GM18502 (cell line): Measurements from ENCODE around the gene NDUFS7.

Experiments
- ATAC-seq: cut with Tn5 transposase; IDR thresholded peaks from one replicate; pipeline ENCODE4 v1.9.1; 2021; ENCODE audit warnings: mild to moderate bottlenecking; ENCODE audit not compliant: unreplicated experiment, poor library complexity

NDUFS7 gene

GRCh38 chr19:1399079-1399478 is 15.4 kb downstream of the NDUFS7 start:
- ATAC-seq, result no peak

- no peak for ATAC-seq
Measured at GRCh38 chr19:1399745-1400144, 16.0 kb downstream of the NDUFS7 start.

GRCh38 chr19:1400281-1401137 is 16.8 kb downstream of the NDUFS7 start:
- ATAC-seq, result no peak

GRCh38 chr19:1401138-1401888 is 17.6 kb downstream of the NDUFS7 start, which contains the start of gene GAMT:
TSS of gene GAMT (minus strand) at chr19:1401542. CDS start at chr19:1401476, 66 bp downstream.
- no peak for ATAC-seq

GRCh38 chr19:1401889-1402217 is 18.1 kb downstream of the NDUFS7 start:
- ATAC-seq, result no peak

GRCh38 chr19:1402411-1403070 is 18.8 kb downstream of the NDUFS7 start:
- no peak for ATAC-seq

- peak; percentile 79 for ATAC-seq
Measured at GRCh38 chr19:1406774-1407527, 23.2 kb downstream of the NDUFS7 start.

- ATAC-seq, result peak; percentile 40
Measured at GRCh38 chr19:1407528-1408299, 24.0 kb downstream of the NDUFS7 start, which contains the start of gene DAZAP1. TSS of gene DAZAP1 (plus strand) at chr19:1407586. CDS start at chr19:1407774, 188 bp downstream.

DNA sequence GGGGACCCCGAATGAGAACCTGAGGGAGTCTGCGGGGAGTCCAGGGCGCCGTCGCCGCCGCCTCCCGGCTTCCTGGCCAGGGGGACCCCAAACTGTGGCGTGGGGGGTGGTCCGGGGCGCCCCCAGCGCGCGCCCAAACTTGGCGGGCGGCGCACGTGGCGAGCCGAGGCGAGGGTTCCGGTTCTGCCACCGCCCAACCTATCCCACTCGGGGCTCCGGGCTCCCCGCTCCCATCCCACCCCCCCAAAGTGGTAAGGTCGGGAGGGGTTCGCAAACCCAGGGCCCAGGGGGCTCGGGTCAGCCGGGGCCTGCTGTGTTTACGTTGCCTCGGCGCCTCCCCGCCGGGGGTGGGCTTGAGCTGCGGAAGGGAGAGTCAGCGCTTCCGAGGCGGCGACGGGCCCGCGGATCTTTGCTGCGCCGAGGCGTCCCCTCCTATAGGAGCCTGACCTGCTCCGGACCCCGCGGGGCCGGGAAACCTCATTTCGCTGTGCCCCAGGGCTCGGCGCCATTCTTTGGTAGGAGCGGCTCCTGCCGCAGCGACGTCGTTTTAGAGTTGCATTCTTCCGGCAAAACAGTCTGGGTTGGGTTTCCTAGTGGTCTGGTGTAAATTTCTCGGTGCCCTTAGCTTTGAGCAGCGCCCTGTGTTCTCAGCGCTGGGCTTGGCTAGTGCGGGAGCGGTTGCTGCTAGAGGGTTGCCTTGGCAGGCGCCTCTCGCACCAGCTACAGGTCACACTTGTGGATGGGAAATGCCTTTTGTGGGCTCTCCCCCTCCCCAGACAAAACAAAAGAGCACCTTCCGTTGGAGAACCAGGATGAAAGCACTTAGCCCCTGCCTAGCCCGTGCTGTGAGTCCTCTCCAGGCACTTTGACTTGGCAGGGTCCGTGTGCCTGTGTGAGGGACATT is 24.8 kb downstream of the NDUFS7 start:
- no peak for ATAC-seq

- no peak for ATAC-seq
Measured at GRCh38 chr19:1409204-1410005, 25.7 kb downstream of the NDUFS7 start.

DNA sequence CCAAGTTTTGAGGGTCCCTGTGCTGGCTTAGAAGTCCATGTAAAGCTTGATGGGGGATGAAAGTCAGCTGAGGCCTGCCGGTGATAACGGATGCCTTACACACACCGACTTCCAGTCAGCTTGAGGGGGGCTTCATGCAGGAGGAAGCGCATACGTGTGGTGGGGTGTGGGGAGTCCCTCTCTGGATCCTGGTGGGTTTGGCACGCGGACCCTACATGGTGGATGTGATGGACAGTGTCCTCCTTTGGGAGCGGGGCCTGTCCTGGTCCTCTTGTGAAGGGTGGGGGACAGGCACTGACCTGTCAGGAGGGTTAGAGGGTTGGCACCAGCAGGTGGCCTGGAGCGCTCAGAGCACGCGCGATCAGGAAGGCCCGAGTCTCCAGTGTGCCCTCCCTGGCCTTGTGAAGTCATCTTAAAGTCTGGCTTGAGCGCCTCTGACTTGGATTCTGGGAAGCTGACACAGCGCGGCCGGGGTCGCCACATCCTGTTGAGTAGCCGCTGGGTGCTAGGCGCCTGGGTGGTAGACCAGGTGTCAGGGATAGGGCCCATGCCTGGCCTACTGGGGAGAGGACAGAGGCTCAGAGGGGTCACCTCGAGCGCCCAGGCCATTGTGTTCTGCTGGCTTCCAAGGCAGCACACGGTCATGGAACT is 26.6 kb downstream of the NDUFS7 start:
- ATAC-seq, result no peak

- no peak for ATAC-seq
Measured at GRCh38 chr19:1410789-1411188, 27.1 kb downstream of the NDUFS7 start.

DNA sequence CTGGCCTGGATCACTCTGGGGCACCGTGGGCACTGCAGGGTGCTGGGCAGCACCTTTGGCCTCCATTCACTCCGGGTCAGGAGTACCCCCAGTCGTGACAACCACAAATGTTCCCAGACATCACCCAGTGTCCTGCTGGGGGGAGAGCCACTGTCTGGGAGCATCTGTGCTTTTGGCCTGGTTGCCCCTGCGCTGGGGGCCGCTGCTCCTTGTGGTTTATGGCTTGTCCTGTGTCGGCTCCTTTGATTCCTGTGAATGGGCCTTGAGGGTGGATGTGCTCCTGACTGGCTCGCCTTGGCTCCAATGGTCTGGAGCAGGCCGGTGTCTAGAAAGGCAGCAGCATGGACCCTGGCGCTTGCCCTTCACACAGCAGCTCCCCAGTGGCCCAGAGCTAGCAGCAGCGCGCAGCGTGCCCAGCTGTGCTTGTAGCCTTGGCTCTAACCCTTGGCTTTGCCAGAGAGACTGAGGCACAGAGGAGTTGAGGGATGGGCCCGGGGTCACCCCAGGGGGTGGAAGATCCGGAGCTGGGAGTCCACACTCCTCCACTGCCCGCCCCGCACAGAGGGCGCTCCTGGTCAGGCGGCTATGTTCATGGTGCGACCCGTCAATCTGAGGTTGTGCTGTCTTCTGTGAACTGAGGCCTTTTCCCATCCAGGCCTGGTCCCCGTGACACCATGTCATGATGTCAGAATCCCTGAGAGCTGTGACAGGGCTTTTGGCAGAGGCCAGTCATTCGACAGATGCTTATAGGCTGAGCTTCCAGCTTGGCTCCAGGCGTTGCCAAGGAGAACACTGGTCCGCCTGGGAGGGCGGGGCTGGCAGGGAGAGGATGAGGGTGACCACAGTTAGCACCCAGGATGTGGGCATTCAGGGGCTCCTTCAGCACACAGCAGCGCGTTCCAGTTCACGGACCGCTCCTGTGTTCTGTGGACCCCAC is 27.8 kb downstream of the NDUFS7 start:
- no peak for ATAC-seq

GRCh38 chr19:1412323-1412923 is 28.7 kb downstream of the NDUFS7 start:
- no peak for ATAC-seq

- no peak for ATAC-seq
Measured at GRCh38 chr19:1412995-1413800, 29.5 kb downstream of the NDUFS7 start.
